Panc1 (cell line): Measurements from ENCODE around the gene TUFT1. TPM values are rescaled to one million over a fixed set of nuclear protein-coding genes. Genes with fewer than 3 reads are reported as not detected.

ENCODE experiments used
- ATAC-seq: fragments of 200-7000 bp; cut with Tn5 transposase; 2 replicates; pipeline ENCODE4 v1.9.1; 2020; ENCODE audit warnings: mild to moderate bottlenecking, moderate library complexity
- BruUV-seq: library from RNA; stranded (reverse); fragments of 400-500 nt; replicated peaks from 2 replicates; lab custom pipeline; 2021; lab: Mats Ljungman, UMichigan
- CTCF ChIA-PET: fragments of 300-600 bp; sonication (Branson Sonifier 250); formaldehyde crosslinking; loops from one replicate; lab custom pipeline; 2022; ENCODE audit warnings: antibody characterized with exemption; lab: Charles Lee
- POLR2A ChIA-PET: fragments of 300-600 bp; sonication (Branson Sonifier 250); formaldehyde crosslinking; loops from one replicate; lab custom pipeline; 2022; ENCODE audit warnings: antibody characterized with exemption; lab: Charles Lee
- DNase-seq: peaks from one replicate; pipeline ENCODE4 v3.0.0-alpha.2; 2010; ENCODE audit warnings: low read depth, low spot score
- H3K27ac ChIP-seq: 2 replicates; pipeline ENCODE4 v1.5.1; 2011; ENCODE audit warnings: mild to moderate bottlenecking, low read length, inconsistent platforms
- H3K27me3 ChIP-seq: fragments of 200-500 bp; sonication (Bioruptor generic); 2 replicates; pipeline ENCODE4 v1.6.0; 2014; ENCODE audit warnings: low read length, inconsistent platforms; ENCODE audit not compliant: control insufficient read depth, insufficient read depth
- H3K36me3 ChIP-seq: fragments of 200-500 bp; sonication (Bioruptor generic); 2 replicates; pipeline ENCODE4 v1.5.1; 2014; ENCODE audit warnings: inconsistent platforms, mild to moderate bottlenecking, low read length, moderate library complexity; ENCODE audit not compliant: control insufficient read depth, insufficient read depth
- H3K4me1 ChIP-seq: 2 replicates; pipeline ENCODE4 v1.5.1; 2011; ENCODE audit warnings: inconsistent platforms, mild to moderate bottlenecking, low read length, moderate library complexity; ENCODE audit not compliant: control insufficient read depth, insufficient read depth
- H3K4me3 ChIP-seq, 2 experiments: 2 replicates each; pipeline ENCODE4 v1.5.1; 2011 to 2012; ENCODE audit warnings: low read depth in 2 of 2, low read length in 2 of 2, mild to moderate bottlenecking in 2 of 2, inconsistent platforms in 1 of 2, moderate library complexity in 1 of 2
- H3K9me3 ChIP-seq: fragments of 200-500 bp; sonication (Bioruptor generic); 2 replicates; pipeline ENCODE4 v1.5.1; 2014; ENCODE audit warnings: low read depth, mild to moderate bottlenecking, inconsistent platforms, low read length, moderate library complexity; ENCODE audit not compliant: control insufficient read depth, insufficient read depth
- POLR2AphosphoS5 ChIP-seq: IDR thresholded peaks from 2 replicates; pipeline ENCODE4 v1.6.1; 2012; ENCODE audit warnings: mild to moderate bottlenecking, low read depth, low read length, moderate library complexity
- SIN3A ChIP-seq: IDR thresholded peaks from 2 replicates; pipeline ENCODE4 v1.6.1; 2012; ENCODE audit warnings: low read depth, mild to moderate bottlenecking, low read length, moderate library complexity, borderline replicate concordance; ENCODE audit not compliant: insufficient read depth
- TCF7L2 ChIP-seq: IDR thresholded peaks from 2 replicates; pipeline ENCODE4 v1.6.1; 2011; ENCODE audit warnings: mild to moderate bottlenecking, low read depth, low read length, inconsistent platforms
- in situ Hi-C: cut with HindIII; loops from 2 replicates; pipeline ENCODE4 v1.10.0; 2016; ENCODE audit warnings: low sequenced_read_pairs, low pct_unique_long_range_greater_than_20kb
- intact Hi-C: fragments of 100-400 bp; cut with micrococcal nuclease; formaldehyde crosslinking; loops from one replicate; pipeline ENCODE4 v1.10.0; 2022; ENCODE audit not compliant: unreplicated experiment
- total RNA-seq: library from RNA; stranded (reverse); gene quantifications from one replicate; pipeline ENCODE4 v1.2.1, GENCODE V29; 2021; ENCODE audit not compliant: unreplicated experiment
- TF ChIP-seq, protein P1 (sequence below), 2 experiments: IDR thresholded peaks; 2 replicates each; pipeline ENCODE4 v1.6.1; 2011 to 2012; ENCODE audit warnings: low read depth in 2 of 2, control low read depth in 1 of 2, low read length in 1 of 2, mild to moderate bottlenecking in 1 of 2, moderate library complexity in 1 of 2; ENCODE audit not compliant: insufficient read depth in 1 of 2
- TF ChIP-seq, protein P2 (sequence below): fragments of 450-650 bp; IDR thresholded peaks from 2 replicates; pipeline ENCODE4 v1.5.1; 2017; ENCODE audit warnings: mild to moderate bottlenecking

Gene TUFT1
- total RNA-seq, 1 experiment from 2014 or later, result 66.4 TPM

DNA sequence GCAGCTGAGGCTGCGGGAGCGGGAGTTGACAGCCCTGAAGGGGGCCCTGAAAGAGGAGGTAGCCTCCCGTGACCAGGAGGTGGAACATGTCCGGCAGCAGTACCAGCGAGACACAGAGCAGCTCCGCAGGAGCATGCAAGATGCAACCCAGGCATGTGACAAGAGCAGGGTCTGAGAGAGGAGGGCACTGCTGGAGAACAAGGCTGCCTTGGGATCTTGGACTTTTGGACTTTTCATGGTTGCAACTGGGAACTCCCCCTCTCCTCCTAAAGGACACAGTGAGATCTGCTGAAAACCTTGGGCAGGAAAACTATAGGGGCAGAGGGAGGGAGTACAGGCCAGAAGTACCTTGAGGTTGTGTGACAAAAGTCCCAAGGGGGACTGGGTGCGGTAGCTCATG lies 15.4 kb upstream of the TUFT1 start:
- Histone ChIP-seq H3K36me3 (no peaks in the 10 kb centered on the region; the same call in 1 of the 2 replicates), H3K4me3 (no peak overlapping the region), H3K27ac (no peak overlapping the region), H3K9me3 (no peaks in the 10 kb centered on the region), H3K4me1 (no peaks in the 10 kb centered on the region), H3K27me3 (no peaks in the 10 kb centered on the region)
- BruUV-seq, result no TSS peak
- ChIA-PET CTCF (no interaction called here), POLR2A (no interaction called here)
- intact Hi-C loops (no loop called here), in situ Hi-C loops (no loop called here)
- no peak for DNase-seq
- ATAC-seq, result no peak
- TF ChIP-seq SIN3A (no peak), TCF7L2 (no peak), POLR2AphosphoS5 (no peak)
- TF ChIP-seq, protein P1, sequence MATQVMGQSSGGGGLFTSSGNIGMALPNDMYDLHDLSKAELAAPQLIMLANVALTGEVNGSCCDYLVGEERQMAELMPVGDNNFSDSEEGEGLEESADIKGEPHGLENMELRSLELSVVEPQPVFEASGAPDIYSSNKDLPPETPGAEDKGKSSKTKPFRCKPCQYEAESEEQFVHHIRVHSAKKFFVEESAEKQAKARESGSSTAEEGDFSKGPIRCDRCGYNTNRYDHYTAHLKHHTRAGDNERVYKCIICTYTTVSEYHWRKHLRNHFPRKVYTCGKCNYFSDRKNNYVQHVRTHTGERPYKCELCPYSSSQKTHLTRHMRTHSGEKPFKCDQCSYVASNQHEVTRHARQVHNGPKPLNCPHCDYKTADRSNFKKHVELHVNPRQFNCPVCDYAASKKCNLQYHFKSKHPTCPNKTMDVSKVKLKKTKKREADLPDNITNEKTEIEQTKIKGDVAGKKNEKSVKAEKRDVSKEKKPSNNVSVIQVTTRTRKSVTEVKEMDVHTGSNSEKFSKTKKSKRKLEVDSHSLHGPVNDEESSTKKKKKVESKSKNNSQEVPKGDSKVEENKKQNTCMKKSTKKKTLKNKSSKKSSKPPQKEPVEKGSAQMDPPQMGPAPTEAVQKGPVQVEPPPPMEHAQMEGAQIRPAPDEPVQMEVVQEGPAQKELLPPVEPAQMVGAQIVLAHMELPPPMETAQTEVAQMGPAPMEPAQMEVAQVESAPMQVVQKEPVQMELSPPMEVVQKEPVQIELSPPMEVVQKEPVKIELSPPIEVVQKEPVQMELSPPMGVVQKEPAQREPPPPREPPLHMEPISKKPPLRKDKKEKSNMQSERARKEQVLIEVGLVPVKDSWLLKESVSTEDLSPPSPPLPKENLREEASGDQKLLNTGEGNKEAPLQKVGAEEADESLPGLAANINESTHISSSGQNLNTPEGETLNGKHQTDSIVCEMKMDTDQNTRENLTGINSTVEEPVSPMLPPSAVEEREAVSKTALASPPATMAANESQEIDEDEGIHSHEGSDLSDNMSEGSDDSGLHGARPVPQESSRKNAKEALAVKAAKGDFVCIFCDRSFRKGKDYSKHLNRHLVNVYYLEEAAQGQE (IDR thresholded peaks at IDR 0.05; ENCODE audit: insufficient read depth in 1 of 2, low read depth in 2 of 2, low read length in 1 of 2), result no peak
- TF ChIP-seq, protein P2, sequence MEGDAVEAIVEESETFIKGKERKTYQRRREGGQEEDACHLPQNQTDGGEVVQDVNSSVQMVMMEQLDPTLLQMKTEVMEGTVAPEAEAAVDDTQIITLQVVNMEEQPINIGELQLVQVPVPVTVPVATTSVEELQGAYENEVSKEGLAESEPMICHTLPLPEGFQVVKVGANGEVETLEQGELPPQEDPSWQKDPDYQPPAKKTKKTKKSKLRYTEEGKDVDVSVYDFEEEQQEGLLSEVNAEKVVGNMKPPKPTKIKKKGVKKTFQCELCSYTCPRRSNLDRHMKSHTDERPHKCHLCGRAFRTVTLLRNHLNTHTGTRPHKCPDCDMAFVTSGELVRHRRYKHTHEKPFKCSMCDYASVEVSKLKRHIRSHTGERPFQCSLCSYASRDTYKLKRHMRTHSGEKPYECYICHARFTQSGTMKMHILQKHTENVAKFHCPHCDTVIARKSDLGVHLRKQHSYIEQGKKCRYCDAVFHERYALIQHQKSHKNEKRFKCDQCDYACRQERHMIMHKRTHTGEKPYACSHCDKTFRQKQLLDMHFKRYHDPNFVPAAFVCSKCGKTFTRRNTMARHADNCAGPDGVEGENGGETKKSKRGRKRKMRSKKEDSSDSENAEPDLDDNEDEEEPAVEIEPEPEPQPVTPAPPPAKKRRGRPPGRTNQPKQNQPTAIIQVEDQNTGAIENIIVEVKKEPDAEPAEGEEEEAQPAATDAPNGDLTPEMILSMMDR, result no peak

DNA sequence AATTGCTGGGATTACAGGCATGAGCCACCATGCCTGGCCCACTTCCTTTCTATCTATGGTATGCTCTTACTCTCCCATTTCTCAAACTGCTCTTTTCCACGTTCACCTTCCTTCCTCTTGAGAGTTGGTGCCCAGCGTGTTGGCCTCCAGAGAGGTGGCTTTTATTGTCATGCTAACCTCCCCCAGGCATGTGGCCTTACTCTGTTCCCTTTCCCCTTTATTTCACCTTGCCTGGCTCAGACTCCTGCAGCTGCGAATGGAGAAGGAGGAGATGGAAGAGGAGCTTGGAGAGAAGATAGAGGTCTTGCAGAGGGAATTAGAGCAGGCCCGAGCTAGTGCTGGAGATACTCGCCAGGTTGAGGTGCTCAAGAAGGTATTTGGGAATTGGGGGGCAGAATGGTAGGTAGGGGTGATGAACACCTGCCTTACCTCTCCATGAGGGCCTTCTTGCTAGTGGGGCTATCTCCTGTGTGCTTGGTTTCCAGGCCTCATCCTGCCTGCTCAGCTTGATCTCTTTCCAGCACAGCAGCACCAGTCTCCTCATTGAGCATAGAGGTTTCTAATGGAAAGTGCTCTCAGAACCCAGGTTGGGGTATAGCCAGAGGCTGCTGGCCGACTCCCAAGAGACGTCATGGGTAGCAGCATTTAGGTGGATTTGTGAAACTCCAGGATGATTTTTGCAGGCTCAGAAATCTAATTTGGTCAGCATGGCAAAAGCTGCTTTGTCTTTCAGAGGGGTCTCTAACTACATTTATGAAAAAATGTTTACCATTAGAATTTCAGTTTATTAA lies 13.2 kb upstream of the TUFT1 start:
- TF ChIP-seq, protein P2, result no peak
- TF ChIP-seq SIN3A (no peak), POLR2AphosphoS5 (no peak)
- H3K36me3 ChIP-seq, result no peaks in the 10 kb centered on the region; the same call in 1 of the 2 replicates
- ATAC-seq, result no peak
- no peaks in the 10 kb centered on the region for H3K27me3 ChIP-seq
- H3K4me1 ChIP-seq, result no peaks in the 10 kb centered on the region
- no TSS peak for BruUV-seq
- ChIA-PET CTCF (no interaction called here), POLR2A (no interaction called here)
- in situ Hi-C loops (no loop called here), intact Hi-C loops (no loop called here)
- H3K9me3 ChIP-seq, result no peaks in the 10 kb centered on the region
- H3K4me3 ChIP-seq, result no peak overlapping the region
- DNase-seq, result no peak
- H3K27ac ChIP-seq, result no peak overlapping the region
